HepG2 (cell line): ENCODE results near the gene NOVA2. TPM values are rescaled to one million over a fixed set of nuclear protein-coding genes. Genes with fewer than 3 reads are reported as not detected.

ENCODE experiments used
- ARNT2 ChIP-seq: sonication (generic); formaldehyde crosslinking; IDR thresholded peaks from 2 replicates; pipeline ENCODE4 v1.8.0; 2022; ENCODE audit warnings: mild to moderate bottlenecking, low read depth, missing genetic modification reagents, moderate library complexity
- ATF4 ChIP-seq, 2 experiments: fragments of 450-650 bp in 1 of 2; sonication (generic) in 1 of 2; formaldehyde crosslinking; IDR thresholded peaks; 2 replicates each; pipeline versions ENCODE4 v1.5.0 to v1.8.0; 2020 to 2022; ENCODE audit warnings: mild to moderate bottlenecking in 1 of 2, missing genetic modification reagents in 1 of 2
- DR1 ChIP-seq: sonication (generic); formaldehyde crosslinking; IDR thresholded peaks from 2 replicates; pipeline ENCODE4 v1.8.0; 2021; ENCODE audit warnings: mild to moderate bottlenecking, missing genetic modification reagents, inconsistent platforms
- HCFC1 ChIP-seq: fragments of 150-350 bp; IDR thresholded peaks from 2 replicates; pipeline ENCODE4 v1.6.1; 2014; ENCODE audit warnings: low read depth, low read length
- KLF6 ChIP-seq: IDR thresholded peaks from 2 replicates; pipeline ENCODE4 v1.8.0; 2016; ENCODE audit warnings: missing biosample characterization, missing genetic modification reagents
- MEF2D ChIP-seq: sonication (generic); formaldehyde crosslinking; IDR thresholded peaks from 2 replicates; pipeline ENCODE4 v1.5.1; 2020; ENCODE audit warnings: mild to moderate bottlenecking, missing genetic modification reagents
- NCOA2 ChIP-seq: sonication (generic); formaldehyde crosslinking; IDR thresholded peaks from 2 replicates; pipeline ENCODE4 v1.8.0; 2022; ENCODE audit warnings: inconsistent platforms
- PAWR ChIP-seq: sonication (generic); formaldehyde crosslinking; IDR thresholded peaks from 2 replicates; pipeline ENCODE4 v1.4.0; 2020; ENCODE audit warnings: missing genetic modification reagents, mild to moderate bottlenecking, borderline replicate concordance
- RNF2 ChIP-seq: fragments of 450-650 bp; conservative IDR thresholded peaks from 2 replicates; pipeline ENCODE4 v1.6.1; 2016; ENCODE audit warnings: low read depth
- ZFP36L2 ChIP-seq: sonication (generic); formaldehyde crosslinking; IDR thresholded peaks from 2 replicates; pipeline ENCODE4 v1.4.0; 2020; ENCODE audit warnings: missing genetic modification reagents
- ZMAT5 ChIP-seq: sonication (generic); formaldehyde crosslinking; IDR thresholded peaks from 2 replicates; pipeline ENCODE4 v1.5.0; 2020; ENCODE audit warnings: mild to moderate bottlenecking, low read depth, missing genetic modification reagents, borderline replicate concordance
- ZNF142 ChIP-seq: sonication (generic); formaldehyde crosslinking; IDR thresholded peaks from 2 replicates; pipeline ENCODE4 v1.4.0; 2020; ENCODE audit warnings: missing genetic modification reagents
- ZNF276 ChIP-seq: sonication (generic); formaldehyde crosslinking; IDR thresholded peaks from 2 replicates; pipeline ENCODE4 v1.4.0; 2020; ENCODE audit warnings: mild to moderate bottlenecking, low read depth, missing genetic modification reagents
- ZNF280B ChIP-seq: sonication (generic); formaldehyde crosslinking; IDR thresholded peaks from 2 replicates; pipeline ENCODE4 v1.5.0; 2020; ENCODE audit warnings: missing genetic modification reagents, mild to moderate bottlenecking, borderline replicate concordance
- ZNF737 ChIP-seq: sonication (generic); formaldehyde crosslinking; IDR thresholded peaks from 2 replicates; pipeline ENCODE4 v1.5.0; 2020; ENCODE audit warnings: missing genetic modification reagents, mild to moderate bottlenecking, borderline replicate concordance
- ZNF75D ChIP-seq: sonication (generic); formaldehyde crosslinking; IDR thresholded peaks from 2 replicates; pipeline ENCODE4 v1.8.1; 2023; ENCODE audit warnings: missing genetic modification reagents, mild to moderate bottlenecking, borderline replicate concordance
- ZNF792 ChIP-seq: IDR thresholded peaks from 2 replicates; pipeline ENCODE4 v1.6.1; 2016
- ZNF841 ChIP-seq: sonication (generic); formaldehyde crosslinking; IDR thresholded peaks from 2 replicates; pipeline ENCODE4 v1.8.1; 2023; ENCODE audit warnings: missing genetic modification reagents, borderline replicate concordance
- ZSCAN12 ChIP-seq: sonication (generic); formaldehyde crosslinking; IDR thresholded peaks from 2 replicates; pipeline ENCODE4 v1.9.0; 2021; ENCODE audit warnings: mild to moderate bottlenecking, missing genetic modification reagents
- polyA plus RNA-seq, 8 experiments: library from polyadenylated mRNA; depleted of rRNA in 3 of 8; stranded (reverse) in 7 of 8; unstranded in 1 of 8; fragments of >200 nt; fragmentation: Illumina TruSeq in 4 of 8; extraction: Trizol in 4 of 8; gene quantifications; 2 replicates each; pipeline versions ENCODE4 v1.2.1 to v1.2.3, GENCODE V29; 2011 to 2016; ENCODE audit warnings: low read depth in 4 of 8, missing spikeins in 1 of 8, mixed read lengths in 1 of 8; ENCODE audit not compliant: insufficient read depth in 1 of 8
- total RNA-seq, 5 experiments: library from RNA; depleted of rRNA; stranded (reverse); fragments of >200 nt; fragmentation: Illumina TruSeq; extraction: Trizol; gene quantifications; 2 replicates each; pipeline ENCODE4 v1.2.3, GENCODE V29; 2016; ENCODE audit warnings: low read depth in 1 of 5

Gene NOVA2
- total and polyA plus RNA-seq, 2 of the 13 experiments (the other 11 are each of a cell fraction or from before 2014, with no cell fraction given): not detected

GRCh38 chr19:45885556-45886426 lies 87.9 kb downstream of the NOVA2 start, which contains the start of gene IRF2BP1 (continued):
- no peak for TF ChIP-seq ZNF142 (CRISPR knock-in tag)
- no peak for TF ChIP-seq PAWR (CRISPR knock-in tag)
- no peak for TF ChIP-seq ZNF841 (CRISPR knock-in tag)
- no peak for TF ChIP-seq ZNF75D (CRISPR knock-in tag)
- no peak for TF ChIP-seq ZNF280B
- TF ChIP-seq KLF6 (CRISPR knock-in tag): no peak
- TF ChIP-seq ATF4 (CRISPR knock-in tag; IDR thresholded peaks at IDR 0.05): no peak
- TF ChIP-seq ZMAT5 (CRISPR knock-in tag): no peak
- no peak for TF ChIP-seq ZNF276 (CRISPR knock-in tag)
- TF ChIP-seq RNF2: peak; percentile 60; the same call in 1 of the 2 replicates
- TF ChIP-seq ZFP36L2 (CRISPR knock-in tag): no peak
- no peak for TF ChIP-seq ZNF792
- no peak; the same call in 1 of the 2 replicates for TF ChIP-seq DR1 (CRISPR knock-in tag)
- 0 out of 2 replicates have a peak, but pooled peaks have one; percentile 11 for TF ChIP-seq NCOA2 (CRISPR knock-in tag)
- TF ChIP-seq ZSCAN12 (CRISPR knock-in tag): no peak
- TF ChIP-seq MEF2D (CRISPR knock-in tag): no peak; the same call in 1 of the 2 replicates
- TF ChIP-seq ZNF737 (CRISPR knock-in tag): no peak
- peak; percentile 87 for TF ChIP-seq HCFC1
- TF ChIP-seq ARNT2: no peak
